Pancreas (tissue), 10 donors: Measurements from ENCODE around the gene TUBB3. TPM values are rescaled to one million over a fixed set of nuclear protein-coding genes. Genes with fewer than 3 reads are reported as not detected.
A peak's percentile ranks its signal among the peaks of the same experiment; 100 is the strongest.

ENCODE experiments used
- ATAC-seq, 4 donors: fragments of 200-7000 bp; cut with Tn5 transposase; one replicate each; pipeline versions ENCODE4 v1.8.0 to v1.9.1; 2020; ENCODE audit warnings: mild to moderate bottlenecking in 4 of 4, moderate library complexity in 4 of 4
- DNase-seq, 6 donors: peaks; one replicate each; pipeline ENCODE4 v3.0.0-alpha.2; 2020
- FAIRE-seq: peaks from 2 replicates; lab custom pipeline; 2012; peaks lifted over from hg19 to GRCh38; lab: Jason Lieb, UNC
- H3K27ac ChIP-seq, 4 donors: fragments of 200-600 bp; sonication (generic); 1 replicate in 3 of 4; 2 replicates in 1 of 4; pipeline versions ENCODE4 v1.5.0 to v1.8.0; 2020
- H3K27me3 ChIP-seq, 4 donors: fragments of 200-600 bp; one replicate each; pipeline ENCODE4 v1.8.0; 2021
- H3K36me3 ChIP-seq, 3 donors: fragments of 200-600 bp; sonication (generic) in 1 of 3; one replicate each; pipeline versions ENCODE4 v1.5.0 to v1.8.0; 2020 to 2021
- H3K4me1 ChIP-seq, 3 donors: fragments of 200-600 bp; one replicate each; pipeline ENCODE4 v1.8.0; 2021
- H3K4me3 ChIP-seq, 4 donors: fragments of 200-600 bp; sonication (generic) in 2 of 4; one replicate each; pipeline versions ENCODE4 v1.5.0 to v1.8.0; 2020 to 2021
- H3K9me3 ChIP-seq, 4 donors: fragments of 200-600 bp; one replicate each; pipeline ENCODE4 v1.8.0; 2021
- WGBS, 2 donors: extraction: QIAGEN DNeasy Blood & Tissue Kit; methylation state at CpG; one replicate each; pipeline ENCODE4 v1.1.7; 2013; 5-methylcytosine and 5-hydroxymethylcytosine counted together
- intact Hi-C, 3 donors: fragments of 100-400 bp; cut with DNase I; formaldehyde crosslinking; loops; one replicate each; pipeline versions ENCODE4 v1.11.1 to v1.14.2; 2022
- polyA plus RNA-seq, 2 donors: library from polyadenylated mRNA; stranded (reverse); fragments of 200-250 nt; gene quantifications; one replicate each; pipeline ENCODE4 v1.2.3, GENCODE V29; 2013
- total RNA-seq, 6 donors: library from RNA; stranded (reverse); fragmentation: NEBNext Ultra II Directional in 4 of 6; extraction: Animal tissue kit (Norgen Biotek cat#: 25700) in 4 of 6; gene quantifications; one replicate each; pipeline versions ENCODE4 v1.2.1 to v1.2.4, GENCODE V29; 2021 to 2023
- TF ChIP-seq, protein P1 (sequence below), 4 donors: fragments of 200-600 bp; sonication (generic) in 3 of 4; IDR thresholded peaks; one replicate each; pipeline versions ENCODE4 v1.5.0 to v1.8.0; 2021; ENCODE audit warnings: antibody characterized with exemption in 4 of 4
- donor health status: healthy with polysubstance abuse.
- donor health status: DM: no; HTN: no; CAD: no; lungs with moderate emphysema.
- donor health status: DM: no; HTN: no; CAD: no.
- donor health status: control.
- donor health status: control.
- donor health status: Bipolar disorder and iron deficiency.
- donor health status: DM: yes; HTN: yes; CAD: no.
- donor health status: DM: no; HTN: no; CAD: no.
- donor health status: DM: no; HTN: no; CAD: no.
- donor health status: DM: yes; HTN: yes; CAD: no.

TUBB3 gene
- total and polyA plus RNA-seq, 8 donors = 0.37 to 25.4 (median 1.8) TPM

- intact Hi-C loops = no loop called here
- Histone ChIP-seq H3K36me3 (no peaks in the 10 kb centered on the region), H3K9me3 (no peaks in the 10 kb centered on the region), H3K4me3 (peak overlapping the region in 1 of 4 donors; percentile 30), H3K4me1 (peaks cover 0 to 15% (median 14%) of the 10 kb centered on the region in 3 donors), H3K27me3 (peaks cover 0 to 5% (median 0%) of the 10 kb centered on the region in 4 donors), H3K27ac (no peak overlapping the region)
- no peak for FAIRE-seq
- TF ChIP-seq, protein P1, sequence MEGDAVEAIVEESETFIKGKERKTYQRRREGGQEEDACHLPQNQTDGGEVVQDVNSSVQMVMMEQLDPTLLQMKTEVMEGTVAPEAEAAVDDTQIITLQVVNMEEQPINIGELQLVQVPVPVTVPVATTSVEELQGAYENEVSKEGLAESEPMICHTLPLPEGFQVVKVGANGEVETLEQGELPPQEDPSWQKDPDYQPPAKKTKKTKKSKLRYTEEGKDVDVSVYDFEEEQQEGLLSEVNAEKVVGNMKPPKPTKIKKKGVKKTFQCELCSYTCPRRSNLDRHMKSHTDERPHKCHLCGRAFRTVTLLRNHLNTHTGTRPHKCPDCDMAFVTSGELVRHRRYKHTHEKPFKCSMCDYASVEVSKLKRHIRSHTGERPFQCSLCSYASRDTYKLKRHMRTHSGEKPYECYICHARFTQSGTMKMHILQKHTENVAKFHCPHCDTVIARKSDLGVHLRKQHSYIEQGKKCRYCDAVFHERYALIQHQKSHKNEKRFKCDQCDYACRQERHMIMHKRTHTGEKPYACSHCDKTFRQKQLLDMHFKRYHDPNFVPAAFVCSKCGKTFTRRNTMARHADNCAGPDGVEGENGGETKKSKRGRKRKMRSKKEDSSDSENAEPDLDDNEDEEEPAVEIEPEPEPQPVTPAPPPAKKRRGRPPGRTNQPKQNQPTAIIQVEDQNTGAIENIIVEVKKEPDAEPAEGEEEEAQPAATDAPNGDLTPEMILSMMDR (IDR thresholded peaks at IDR 0.05) = no peak
- peak in 3 of 6 donors; percentile 53 to 81 (median 78) for DNase-seq
- peak; percentile 26 to 64 (median 45) for ATAC-seq
- WGBS, 2 donors = 2 to 3% methylated on average over 39 of the region's 39 CpGs
Observed at GRCh38 chr16:89917773-89918452, 5.2 kb upstream of the TUBB3 start.

DNA sequence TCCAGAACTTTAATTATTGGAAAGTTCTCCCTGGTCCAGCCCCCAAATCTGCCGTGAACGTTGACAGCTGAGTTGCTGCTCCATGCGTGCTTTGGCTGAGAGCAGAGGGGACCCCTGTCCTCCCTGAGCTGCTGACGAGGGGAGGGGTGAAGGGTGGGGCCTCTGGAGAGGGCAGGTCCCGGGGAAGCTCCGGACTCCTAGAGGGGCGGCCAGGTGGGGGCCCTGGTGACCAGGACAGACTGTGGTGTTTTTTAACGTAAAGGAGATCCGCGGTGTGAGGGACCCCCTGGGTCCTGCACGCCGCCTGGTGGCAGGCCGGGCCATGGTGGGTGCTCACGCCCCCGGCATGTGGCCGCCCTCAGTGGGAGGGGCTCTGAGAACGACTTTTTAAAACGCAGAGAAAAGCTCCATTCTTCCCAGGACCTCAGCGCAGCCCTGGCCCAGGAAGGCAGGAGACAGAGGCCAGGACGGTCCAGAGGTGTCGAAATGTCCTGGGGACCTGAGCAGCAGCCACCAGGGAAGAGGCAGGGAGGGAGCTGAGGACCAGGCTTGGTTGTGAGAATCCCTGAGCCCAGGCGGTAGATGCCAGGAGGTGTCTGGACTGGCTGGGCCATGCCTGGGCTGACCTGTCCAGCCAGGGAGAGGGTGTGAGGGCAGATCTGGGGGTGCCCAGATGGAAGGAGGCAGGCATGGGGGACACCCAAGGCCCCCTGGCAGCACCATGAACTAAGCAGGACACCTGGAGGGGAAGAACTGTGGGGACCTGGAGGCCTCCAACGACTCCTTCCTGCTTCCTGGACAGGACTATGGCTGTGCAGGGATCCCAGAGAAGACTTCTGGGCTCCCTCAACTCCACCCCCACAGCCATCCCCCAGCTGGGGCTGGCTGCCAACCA lies 4.4 kb upstream of the TUBB3 start, which contains the start of gene MC1R:
Gene MC1R, plus strand, starts transcription at position 410 of the 895 bp plus-strand sequence. Its CDS starts 397 bp downstream, at position 807.
- intact Hi-C loops = no loop called here
- DNase-seq (peak in 1 of 6 donors; percentile 62), FAIRE-seq (no peak), ATAC-seq (peak in 1 of 4 donors; percentile 1)
- no peaks in the 10 kb centered on the region for H3K36me3 ChIP-seq
- H3K4me3 ChIP-seq = peak within 1 kb of the TSS in 1 of 4 donors; percentile 30
- H3K27me3 ChIP-seq = peaks cover 0 to 5% (median 0%) of the 10 kb centered on the region in 4 donors
- 5% methylated on average over 23 of the region's 23 CpGs for WGBS, 2 donors
- no peaks in the 10 kb centered on the region for H3K9me3 ChIP-seq
- TF ChIP-seq, protein P1 (IDR thresholded peaks at IDR 0.05) = peak in 1 of 4 donors; percentile 8
- no peak within 1 kb of the TSS for H3K27ac ChIP-seq
- peaks cover 0 to 19% (median 18%) of the 10 kb centered on the region in 3 donors for H3K4me1 ChIP-seq

DNA sequence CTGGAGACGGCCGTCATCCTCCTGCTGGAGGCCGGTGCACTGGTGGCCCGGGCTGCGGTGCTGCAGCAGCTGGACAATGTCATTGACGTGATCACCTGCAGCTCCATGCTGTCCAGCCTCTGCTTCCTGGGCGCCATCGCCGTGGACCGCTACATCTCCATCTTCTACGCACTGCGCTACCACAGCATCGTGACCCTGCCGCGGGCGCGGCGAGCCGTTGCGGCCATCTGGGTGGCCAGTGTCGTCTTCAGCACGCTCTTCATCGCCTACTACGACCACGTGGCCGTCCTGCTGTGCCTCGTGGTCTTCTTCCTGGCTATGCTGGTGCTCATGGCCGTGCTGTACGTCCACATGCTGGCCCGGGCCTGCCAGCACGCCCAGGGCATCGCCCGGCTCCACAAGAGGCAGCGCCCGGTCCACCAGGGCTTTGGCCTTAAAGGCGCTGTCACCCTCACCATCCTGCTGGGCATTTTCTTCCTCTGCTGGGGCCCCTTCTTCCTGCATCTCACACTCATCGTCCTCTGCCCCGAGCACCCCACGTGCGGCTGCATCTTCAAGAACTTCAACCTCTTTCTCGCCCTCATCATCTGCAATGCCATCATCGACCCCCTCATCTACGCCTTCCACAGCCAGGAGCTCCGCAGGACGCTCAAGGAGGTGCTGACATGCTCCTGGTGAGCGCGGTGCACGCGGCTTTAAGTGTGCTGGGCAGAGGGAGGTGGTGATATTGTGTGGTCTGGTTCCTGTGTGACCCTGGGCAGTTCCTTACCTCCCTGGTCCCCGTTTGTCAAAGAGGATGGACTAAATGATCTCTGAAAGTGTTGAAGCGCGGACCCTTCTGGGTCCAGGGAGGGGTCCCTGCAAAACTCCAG lies 3.4 kb upstream of the TUBB3 start:
- intact Hi-C loops = no loop called here

GRCh38 chr16:89920723-89921122 lies 2.4 kb upstream of the TUBB3 start:
- Histone ChIP-seq H3K4me3 (no peak overlapping the region), H3K27ac (peak overlapping the region in 1 of 4 donors; percentile 80), H3K36me3 (no peaks in the 10 kb centered on the region), H3K4me1 (peaks cover 3 to 26% (median 20%) of the 10 kb centered on the region in 3 donors), H3K9me3 (no peaks in the 10 kb centered on the region), H3K27me3 (peaks cover 0 to 14% (median 1%) of the 10 kb centered on the region in 4 donors)
- FAIRE-seq = no peak
- ATAC-seq = no peak
- TF ChIP-seq, protein P1 (IDR thresholded peaks at IDR 0.05) = no peak
- intact Hi-C loops = no loop called here
- DNase-seq = peak in 1 of 6 donors; percentile 55
- WGBS, 2 donors = 25 to 26% methylated on average over 6 of the region's 6 CpGs

More for the DNA sequence above, 3.4 kb upstream of the TUBB3 start:
- DNase-seq (peak in 1 of 6 donors; percentile 62), ATAC-seq (no peak), FAIRE-seq (no peak)
- H3K27ac ChIP-seq = no peak overlapping the region
- no peaks in the 10 kb centered on the region for H3K36me3 ChIP-seq
- H3K27me3 ChIP-seq = peaks cover 0 to 5% (median 1%) of the 10 kb centered on the region in 4 donors
- TF ChIP-seq, protein P1 (IDR thresholded peaks at IDR 0.05) = no peak
- H3K4me3 ChIP-seq = no peak overlapping the region
- H3K4me1 ChIP-seq = peaks cover 0 to 24% (median 19%) of the 10 kb centered on the region in 3 donors
- WGBS, 2 donors = 78 to 84% methylated on average over 52 of the region's 52 CpGs
- H3K9me3 ChIP-seq = no peaks in the 10 kb centered on the region
